ENCODE measurements around the gene RABGAP1L. TPM values are rescaled to one million over a fixed set of nuclear protein-coding genes. Genes with fewer than 3 reads are reported as not detected.

The RABGAP1L gene
- total RNA-seq, 1 donor from 2014 or later = 44.1 TPM

GRCh38 chr1:174916846-174917245, 757.5 kb downstream of the RABGAP1L start:
- H3K27ac Mint-ChIP-seq (ENCODE audit: unreplicated experiment) = no peak overlapping the region
- peaks cover 3% of the 10 kb centered on the region for H3K9me3 Mint-ChIP-seq (ENCODE audit: unreplicated experiment)
- DNase-seq = no peak
- peaks cover 3% of the 10 kb centered on the region for H3K27me3 Mint-ChIP-seq (ENCODE audit: unreplicated experiment)
- peaks cover 6% of the 10 kb centered on the region for H3K36me3 Mint-ChIP-seq (ENCODE audit: unreplicated experiment)
- H3K4me1 Mint-ChIP-seq (ENCODE audit: low read depth, unreplicated experiment) = no peaks in the 10 kb centered on the region
- TF ChIP-seq CTCF (IDR thresholded peaks at IDR 0.05; ENCODE audit: partially characterized antibody, unreplicated experiment) = no peak
- H3K4me3 Mint-ChIP-seq (ENCODE audit: unreplicated experiment) = no peak overlapping the region

- TF ChIP-seq CTCF (IDR thresholded peaks at IDR 0.05; ENCODE audit: partially characterized antibody, unreplicated experiment) = no peak
- Mint-ChIP-seq H3K36me3 (ENCODE audit: unreplicated experiment) (peaks cover 9% of the 10 kb centered on the region), H3K27ac (ENCODE audit: unreplicated experiment) (no peak overlapping the region), H3K4me3 (ENCODE audit: unreplicated experiment) (no peak overlapping the region), H3K4me1 (ENCODE audit: low read depth, unreplicated experiment) (no peaks in the 10 kb centered on the region), H3K9me3 (ENCODE audit: unreplicated experiment) (peaks cover 6% of the 10 kb centered on the region), H3K27me3 (ENCODE audit: unreplicated experiment) (peaks cover 3% of the 10 kb centered on the region)
- DNase-seq = no peak
Measured at GRCh38 chr1:174920093-174920492, 760.8 kb downstream of the RABGAP1L start.

- no peak for TF ChIP-seq CTCF (IDR thresholded peaks at IDR 0.05; ENCODE audit: partially characterized antibody, unreplicated experiment)
- Mint-ChIP-seq H3K27ac (ENCODE audit: unreplicated experiment) (no peak overlapping the region), H3K36me3 (ENCODE audit: unreplicated experiment) (peaks cover 9% of the 10 kb centered on the region), H3K4me3 (ENCODE audit: unreplicated experiment) (no peak overlapping the region), H3K9me3 (ENCODE audit: unreplicated experiment) (peaks cover 9% of the 10 kb centered on the region), H3K27me3 (ENCODE audit: unreplicated experiment) (peaks cover 3% of the 10 kb centered on the region), H3K4me1 (ENCODE audit: low read depth, unreplicated experiment) (no peaks in the 10 kb centered on the region)
- no peak for DNase-seq
Measured at GRCh38 chr1:174922121-174922520, 762.8 kb downstream of the RABGAP1L start.

- Mint-ChIP-seq H3K27me3 (ENCODE audit: unreplicated experiment) (peaks cover 3% of the 10 kb centered on the region), H3K4me1 (ENCODE audit: low read depth, unreplicated experiment) (no peaks in the 10 kb centered on the region), H3K9me3 (ENCODE audit: unreplicated experiment) (peaks cover 9% of the 10 kb centered on the region), H3K27ac (ENCODE audit: unreplicated experiment) (no peak overlapping the region), H3K4me3 (ENCODE audit: unreplicated experiment) (no peak overlapping the region), H3K36me3 (ENCODE audit: unreplicated experiment) (peaks cover 9% of the 10 kb centered on the region)
- TF ChIP-seq CTCF (IDR thresholded peaks at IDR 0.05; ENCODE audit: partially characterized antibody, unreplicated experiment) = no peak
- DNase-seq = no peak
Measured at GRCh38 chr1:174923820-174924219, 764.5 kb downstream of the RABGAP1L start.

- no peaks in the 10 kb centered on the region for H3K4me1 Mint-ChIP-seq (ENCODE audit: low read depth, unreplicated experiment)
- H3K36me3 Mint-ChIP-seq (ENCODE audit: unreplicated experiment) = peaks cover 4% of the 10 kb centered on the region
- no peak for TF ChIP-seq CTCF (IDR thresholded peaks at IDR 0.05; ENCODE audit: partially characterized antibody, unreplicated experiment)
- peaks cover 5% of the 10 kb centered on the region for H3K9me3 Mint-ChIP-seq (ENCODE audit: unreplicated experiment)
- H3K27ac Mint-ChIP-seq (ENCODE audit: unreplicated experiment) = no peak overlapping the region
- DNase-seq = no peak
- no peak overlapping the region for H3K4me3 Mint-ChIP-seq (ENCODE audit: unreplicated experiment)
- H3K27me3 Mint-ChIP-seq (ENCODE audit: unreplicated experiment) = no peaks in the 10 kb centered on the region
Measured at GRCh38 chr1:174928541-174928940, 769.2 kb downstream of the RABGAP1L start.

All from glutamatergic neuron (in vitro differentiated cells).